ENCODE measurements around the gene NCAPG2. TPM values are rescaled to one million over a fixed set of nuclear protein-coding genes. Genes with fewer than 3 reads are reported as not detected.

The NCAPG2 gene
- total and polyA plus RNA-seq, 4 experiments from 2014 or later: 7.2 to 17.9 (median 13.9) TPM

GRCh38 chr7:158733775-158734494 is 29.3 kb upstream of the NCAPG2 start:
- H3K36me3 ChIP-seq (ENCODE audit: insufficient read depth, low read length): peaks cover 56% of the 10 kb centered on the region
- no peaks in the 10 kb centered on the region for H3K4me1 ChIP-seq (ENCODE audit: insufficient read depth, low read length)
- no peaks in the 10 kb centered on the region for H3K27me3 Mint-ChIP-seq
- H3K36me3 Mint-ChIP-seq: peaks cover 55 to 74% of the 10 kb centered on the region in 2 donors
- no peaks in the 10 kb centered on the region for H3K27me3 ChIP-seq (ENCODE audit: insufficient read depth, low read length)
- intact Hi-C loops (cut with micrococcal nuclease): no loop called here
- H3K27ac ChIP-seq (ENCODE audit: low read depth, low read length): no peak overlapping the region
- H3K4me3 Mint-ChIP-seq: no peak overlapping the region
- peak overlapping the region in 3 of 7 donors; percentile 47 to 86 (median 68) for H3K27ac Mint-ChIP-seq
- DNase-seq: no peak
- no peaks in the 10 kb centered on the region for H3K9me3 ChIP-seq (ENCODE audit: control insufficient read depth in 1 of 2, low read length in 2 of 2)
- peaks cover 0 to 5% (median 2%) of the 10 kb centered on the region in 4 donors for H3K4me1 Mint-ChIP-seq
- CTCF ChIA-PET (ENCODE audit: partially characterized antibody): interaction anchor here (1.3 kb wide), 1 partner anchor 235 kb away, joined by 3 read pairs; no protein-coding TSS in a partner anchor
- POLR2A ChIA-PET (ENCODE audit: partially characterized antibody): interaction anchor here (1.8 kb wide), 1 partner anchor 29 kb away, joined by 7 read pairs; the partner anchor contains the start of gene NCAPG2
- H3K4me3 ChIP-seq (ENCODE audit: low read length in 2 of 2): no peak overlapping the region
- no peaks in the 10 kb centered on the region for H3K9me3 Mint-ChIP-seq

DNA sequence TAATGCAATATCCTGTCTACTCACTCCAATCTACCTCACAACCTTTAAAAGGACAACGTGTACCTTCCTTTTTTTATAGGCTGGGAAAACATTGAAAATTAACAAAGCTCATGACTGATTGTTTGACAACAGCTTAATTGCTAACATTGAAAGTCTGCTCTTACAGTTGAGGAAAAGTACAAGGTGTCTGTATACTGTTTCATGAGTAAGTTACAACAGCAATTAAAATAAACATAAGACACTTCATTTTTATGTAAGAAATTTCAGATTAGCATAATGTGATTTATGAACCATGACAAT is 28.6 kb upstream of the NCAPG2 start:
- no peak overlapping the region for H3K27ac ChIP-seq (ENCODE audit: low read depth, low read length)
- H3K36me3 ChIP-seq (ENCODE audit: insufficient read depth, low read length): peaks cover 51% of the 10 kb centered on the region
- H3K27ac Mint-ChIP-seq: no peak overlapping the region
- POLR2A ChIA-PET (ENCODE audit: partially characterized antibody): interaction anchor here (1.8 kb wide), 1 partner anchor 28 kb away, joined by 7 read pairs; the partner anchor contains the start of gene NCAPG2
- intact Hi-C loops (cut with micrococcal nuclease): no loop called here
- CTCF ChIA-PET (ENCODE audit: partially characterized antibody): interaction anchor here (1.3 to 2.1 kb wide), 3 partner anchors 29 to 244 kb away, joined by 3 to 6 read pairs (median 3); no protein-coding TSS in a partner anchor
- H3K27me3 ChIP-seq (ENCODE audit: insufficient read depth, low read length): no peaks in the 10 kb centered on the region
- DNase-seq: no peak
- no peaks in the 10 kb centered on the region for H3K4me1 ChIP-seq (ENCODE audit: insufficient read depth, low read length)
- H3K9me3 ChIP-seq (ENCODE audit: control insufficient read depth in 1 of 2, low read length in 2 of 2): no peaks in the 10 kb centered on the region
- peaks cover 0 to 7% (median 2%) of the 10 kb centered on the region in 4 donors for H3K4me1 Mint-ChIP-seq
- H3K9me3 Mint-ChIP-seq: no peaks in the 10 kb centered on the region
- H3K4me3 Mint-ChIP-seq: no peak overlapping the region
- H3K36me3 Mint-ChIP-seq: peaks cover 47 to 68% of the 10 kb centered on the region in 2 donors
- H3K4me3 ChIP-seq (ENCODE audit: low read length in 2 of 2): no peak overlapping the region
- H3K27me3 Mint-ChIP-seq: no peaks in the 10 kb centered on the region

DNA sequence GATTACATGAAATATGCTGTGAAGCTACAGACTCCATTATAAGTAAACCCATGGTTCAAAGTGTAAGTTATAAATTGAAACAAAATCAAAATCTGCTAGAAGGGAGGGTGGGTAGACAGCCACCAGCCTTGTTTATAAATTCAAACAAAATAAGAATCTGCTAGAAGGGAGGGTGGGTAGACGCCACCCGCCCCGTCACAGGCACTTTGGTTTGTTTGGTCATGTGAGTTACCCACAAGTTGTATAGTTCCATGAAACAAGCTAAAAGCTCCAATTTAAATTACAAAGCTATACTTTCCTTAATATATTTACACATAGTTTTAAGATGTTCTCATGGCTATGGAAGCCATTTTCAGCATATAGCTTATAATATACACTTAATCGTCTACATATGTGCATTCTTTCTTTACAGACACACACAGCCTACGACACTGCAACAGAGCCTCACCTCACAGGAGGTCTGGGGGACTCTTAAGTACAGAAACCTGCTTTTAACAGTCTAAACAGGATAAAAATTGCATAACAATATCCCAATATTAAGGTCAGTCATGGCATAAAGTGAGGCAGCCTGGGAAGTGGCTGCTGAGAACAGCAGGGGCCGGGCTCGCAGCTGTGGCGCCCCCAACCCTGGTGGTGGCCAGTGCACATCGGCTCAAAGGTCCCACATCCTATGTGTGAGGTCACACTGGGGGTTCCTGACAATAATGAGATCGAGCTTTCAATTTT is 28.1 kb upstream of the NCAPG2 start:
- H3K36me3 Mint-ChIP-seq: peaks cover 43 to 67% of the 10 kb centered on the region in 2 donors
- no peak overlapping the region for H3K4me3 Mint-ChIP-seq
- H3K27ac ChIP-seq (ENCODE audit: low read depth, low read length): no peak overlapping the region
- no peak overlapping the region for H3K4me3 ChIP-seq (ENCODE audit: low read length in 2 of 2)
- peaks cover 51% of the 10 kb centered on the region for H3K36me3 ChIP-seq (ENCODE audit: insufficient read depth, low read length)
- H3K27me3 Mint-ChIP-seq: no peaks in the 10 kb centered on the region
- POLR2A ChIA-PET (ENCODE audit: partially characterized antibody): interaction anchor here (1.8 kb wide), 1 partner anchor 27 kb away, joined by 7 read pairs; the partner anchor contains the start of gene NCAPG2
- peak overlapping the region in 1 of 7 donors; percentile 29 for H3K27ac Mint-ChIP-seq
- H3K4me1 Mint-ChIP-seq: peaks cover 0 to 7% (median 2%) of the 10 kb centered on the region in 4 donors
- intact Hi-C loops (cut with micrococcal nuclease): no loop called here
- CTCF ChIA-PET (ENCODE audit: partially characterized antibody): interaction anchor here (1.3 to 2.1 kb wide), 3 partner anchors 29 to 244 kb away, joined by 3 to 6 read pairs (median 3); no protein-coding TSS in a partner anchor
- no peaks in the 10 kb centered on the region for H3K9me3 Mint-ChIP-seq
- H3K9me3 ChIP-seq (ENCODE audit: control insufficient read depth in 1 of 2, low read length in 2 of 2): no peaks in the 10 kb centered on the region
- DNase-seq: no peak
- H3K27me3 ChIP-seq (ENCODE audit: insufficient read depth, low read length): no peaks in the 10 kb centered on the region
- no peaks in the 10 kb centered on the region for H3K4me1 ChIP-seq (ENCODE audit: insufficient read depth, low read length)

- Mint-ChIP-seq H3K9me3 (no peaks in the 10 kb centered on the region), H3K4me3 (no peak overlapping the region), H3K36me3 (peaks cover 35 to 58% of the 10 kb centered on the region in 2 donors), H3K27ac (no peak overlapping the region), H3K4me1 (peaks cover 0 to 7% (median 2%) of the 10 kb centered on the region in 4 donors), H3K27me3 (no peaks in the 10 kb centered on the region)
- H3K4me3 ChIP-seq (ENCODE audit: low read length in 2 of 2): no peak overlapping the region
- ChIA-PET POLR2A (ENCODE audit: partially characterized antibody) (no interaction called here), CTCF (ENCODE audit: partially characterized antibody) (interaction anchor here (2.1 kb wide), 1 partner anchor 245 kb away, joined by 6 read pairs; no protein-coding TSS in a partner anchor)
- H3K27me3 ChIP-seq (ENCODE audit: insufficient read depth, low read length): no peaks in the 10 kb centered on the region
- no peak for DNase-seq
- H3K36me3 ChIP-seq (ENCODE audit: insufficient read depth, low read length): peaks cover 43% of the 10 kb centered on the region
- H3K4me1 ChIP-seq (ENCODE audit: insufficient read depth, low read length): no peaks in the 10 kb centered on the region
- intact Hi-C loops (cut with micrococcal nuclease): no loop called here
- no peak overlapping the region for H3K27ac ChIP-seq (ENCODE audit: low read depth, low read length)
- no peaks in the 10 kb centered on the region for H3K9me3 ChIP-seq (ENCODE audit: control insufficient read depth in 1 of 2, low read length in 2 of 2)
These were observed 27.2 kb upstream of the NCAPG2 start for GRCh38 chr7:158731761-158732160.

GRCh38 chr7:158730383-158731346 is 26.1 kb upstream of the NCAPG2 start:
- Histone ChIP-seq H3K9me3 (ENCODE audit: control insufficient read depth in 1 of 2, low read length in 2 of 2) (no peaks in the 10 kb centered on the region), H3K27ac (ENCODE audit: low read depth, low read length) (no peak overlapping the region), H3K27me3 (ENCODE audit: insufficient read depth, low read length) (no peaks in the 10 kb centered on the region), H3K36me3 (ENCODE audit: insufficient read depth, low read length) (peaks cover 33% of the 10 kb centered on the region), H3K4me1 (ENCODE audit: insufficient read depth, low read length) (no peaks in the 10 kb centered on the region), H3K4me3 (ENCODE audit: low read length in 2 of 2) (no peak overlapping the region)
- Mint-ChIP-seq H3K27ac (peak overlapping the region in 2 of 7 donors; percentile 6 to 46), H3K36me3 (peaks cover 27 to 49% of the 10 kb centered on the region in 2 donors), H3K4me1 (peaks cover 0 to 7% (median 2%) of the 10 kb centered on the region in 4 donors), H3K4me3 (no peak overlapping the region), H3K27me3 (no peaks in the 10 kb centered on the region), H3K9me3 (peaks cover 0 to 3% (median 0%) of the 10 kb centered on the region in 8 donors)
- intact Hi-C loops (cut with micrococcal nuclease): no loop called here
- POLR2A ChIA-PET (ENCODE audit: partially characterized antibody): interaction anchor here (0.9 kb wide), 1 partner anchor 26 kb away, joined by 3 read pairs; the partner anchor contains the start of gene NCAPG2
- CTCF ChIA-PET (ENCODE audit: partially characterized antibody): interaction anchor here (1.0 to 2.1 kb wide), 2 partner anchors 16 to 246 kb away, joined by 3 to 6 read pairs; no protein-coding TSS in a partner anchor
- DNase-seq: no peak

DNA sequence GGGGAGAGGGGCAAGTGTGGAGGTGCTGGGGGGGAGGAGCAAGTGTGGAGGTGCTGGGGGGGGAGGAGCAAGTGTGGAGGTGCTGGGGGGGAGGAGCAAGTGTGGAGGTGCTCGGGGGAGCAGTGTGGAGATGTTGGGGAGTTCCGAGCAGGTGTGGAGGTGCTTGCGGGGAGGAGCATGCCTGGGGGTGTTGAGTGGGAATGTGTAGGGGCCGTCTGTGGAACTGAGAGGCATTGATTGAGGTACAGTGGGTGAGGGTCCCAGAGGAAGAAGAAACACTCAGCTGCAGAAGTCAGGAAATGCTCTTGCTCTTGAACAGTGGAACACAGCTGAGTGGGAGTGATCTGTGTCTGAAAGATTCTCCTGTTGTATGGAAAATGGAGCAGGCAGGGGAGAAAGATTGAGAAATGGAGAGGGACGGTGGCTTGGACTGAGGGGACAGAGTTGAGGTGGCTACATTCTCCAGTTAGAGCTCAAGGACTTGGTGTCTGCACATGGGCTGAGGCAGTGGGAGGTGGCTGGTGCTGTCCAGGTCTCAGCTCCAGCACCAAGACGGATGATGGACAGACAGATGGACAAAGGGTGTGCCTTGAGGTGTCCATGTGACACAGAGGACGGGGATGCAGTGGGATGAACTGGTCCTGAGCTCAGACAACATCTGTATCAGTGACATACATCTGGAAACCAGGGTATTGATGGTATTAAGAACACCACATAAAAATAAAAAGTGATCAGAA is 25.2 kb upstream of the NCAPG2 start:
- H3K36me3 Mint-ChIP-seq: peaks cover 19 to 41% of the 10 kb centered on the region in 2 donors
- no peak for DNase-seq
- Histone ChIP-seq H3K4me1 (ENCODE audit: insufficient read depth, low read length) (no peaks in the 10 kb centered on the region), H3K4me3 (ENCODE audit: low read length in 2 of 2) (no peak overlapping the region), H3K27ac (ENCODE audit: low read depth, low read length) (no peak overlapping the region), H3K36me3 (ENCODE audit: insufficient read depth, low read length) (peaks cover 26% of the 10 kb centered on the region), H3K9me3 (ENCODE audit: control insufficient read depth in 1 of 2, low read length in 2 of 2) (no peaks in the 10 kb centered on the region), H3K27me3 (ENCODE audit: insufficient read depth, low read length) (no peaks in the 10 kb centered on the region)
- peaks cover 0 to 6% (median 0%) of the 10 kb centered on the region in 8 donors for H3K9me3 Mint-ChIP-seq
- intact Hi-C loops (cut with micrococcal nuclease): no loop called here
- no peak overlapping the region for H3K4me3 Mint-ChIP-seq
- H3K27me3 Mint-ChIP-seq: no peaks in the 10 kb centered on the region
- H3K4me1 Mint-ChIP-seq: peaks cover 0 to 6% (median 2%) of the 10 kb centered on the region in 4 donors
- H3K27ac Mint-ChIP-seq: peak overlapping the region in 6 of 7 donors; percentile 18 to 85 (median 54)
- POLR2A ChIA-PET (ENCODE audit: partially characterized antibody): interaction anchor here (0.9 kb wide), 1 partner anchor 25 kb away, joined by 3 read pairs; the partner anchor contains the start of gene NCAPG2
- CTCF ChIA-PET (ENCODE audit: partially characterized antibody): interaction anchor here (1.0 kb wide), 1 partner anchor 15 kb away, joined by 3 read pairs; no protein-coding TSS in a partner anchor

Measured in CD4-positive, alpha-beta memory T cell (primary cell).